Spleen (tissue), 11 donors: Measurements from ENCODE around the gene PRMT2. TPM values are rescaled to one million over a fixed set of nuclear protein-coding genes. Genes with fewer than 3 reads are reported as not detected.

Experiments used
- DNase-seq: peaks from one replicate; pipeline ENCODE4 v3.0.0-alpha.2; 2020
- H3K27ac ChIP-seq, 8 donors: fragments of 200-600 bp; sonication (generic) in 7 of 8; 1 replicate in 4 of 8; 2 replicates in 4 of 8; pipeline versions ENCODE4 v1.5.0 to v1.8.0; 2016 to 2021; ENCODE audit warnings: inconsistent platforms in 4 of 8, mild to moderate bottlenecking in 4 of 8, moderate library complexity in 1 of 8
- H3K27me3 ChIP-seq, 7 donors: fragments of 200-600 bp; sonication (generic) in 6 of 7; replicated peaks in 1 of 7; 1 replicate in 4 of 7; 2 replicates in 3 of 7; pipeline versions ENCODE4 v1.5.0 to v1.8.0; 2016 to 2021; ENCODE audit warnings: inconsistent platforms in 3 of 7, mild to moderate bottlenecking in 1 of 7
- H3K36me3 ChIP-seq, 6 donors: fragments of 200-600 bp; sonication (generic) in 5 of 6; 1 replicate in 4 of 6; 2 replicates in 2 of 6; pipeline versions ENCODE4 v1.5.0 to v1.8.0; 2016 to 2021; ENCODE audit warnings: inconsistent platforms in 2 of 6
- H3K4me1 ChIP-seq, 6 donors: fragments of 200-600 bp; sonication (generic) in 5 of 6; 1 replicate in 3 of 6; 2 replicates in 3 of 6; pipeline versions ENCODE4 v1.5.0 to v1.8.0; 2016 to 2021; ENCODE audit warnings: inconsistent platforms in 3 of 6
- H3K4me3 ChIP-seq, 8 donors: fragments of 200-600 bp; sonication (generic) in 7 of 8; 1 replicate in 4 of 8; 2 replicates in 4 of 8; pipeline versions ENCODE4 v1.5.0 to v1.8.0; 2016 to 2021; ENCODE audit warnings: inconsistent platforms in 4 of 8, mild to moderate bottlenecking in 4 of 8, moderate library complexity in 2 of 8
- H3K9me3 ChIP-seq, 8 donors: fragments of 200-600 bp; sonication (generic) in 7 of 8; 1 replicate in 4 of 8; 2 replicates in 4 of 8; pipeline versions ENCODE4 v1.5.0 to v1.8.0; 2016 to 2021; ENCODE audit warnings: inconsistent platforms in 4 of 8
- CTCF ChIP-seq, 11 experiments: fragments of 200-600 bp in 7 of 11; fragments of 450-650 bp in 4 of 11; sonication (generic) in 4 of 11; IDR thresholded peaks in 8 of 11; conservative IDR thresholded peaks in 3 of 11; 1 replicate in 7 of 11; 2 replicates in 4 of 11; pipeline versions ENCODE4 v1.4.0 to v1.8.0; 2016 to 2021; ENCODE audit warnings: antibody characterized with exemption in 11 of 11, inconsistent platforms in 4 of 11, mild to moderate bottlenecking in 1 of 11
- POLR2A ChIP-seq, 3 donors: fragments of 450-650 bp; IDR thresholded peaks; one replicate each; pipeline ENCODE4 v1.5.1; 2017; ENCODE audit warnings: antibody characterized with exemption in 3 of 3, mild to moderate bottlenecking in 1 of 3
- POLR2AphosphoS5 ChIP-seq, 3 donors: sonication (generic); formaldehyde crosslinking; IDR thresholded peaks; one replicate each; pipeline ENCODE4 v1.5.1; 2017; ENCODE audit warnings: antibody characterized with exemption in 3 of 3
- WGBS, 5 donors: extraction: QIAGEN DNeasy Blood & Tissue Kit in 3 of 5; methylation state at CpG; one replicate each; pipeline versions ENCODE4 v1.1.5 to v1.1.7; 2013 to 2018; 5-methylcytosine and 5-hydroxymethylcytosine counted together
- intact Hi-C: fragments of 100-400 bp; cut with DNase I; formaldehyde crosslinking; loops from one replicate; pipeline ENCODE4 v1.15.0; 2023; ENCODE audit warnings: low total_unique reads
- polyA plus RNA-seq, 3 donors: library from polyadenylated mRNA; stranded (reverse); fragments of 200-250 nt; gene quantifications; one replicate each; pipeline ENCODE4 v1.2.1, GENCODE V29; 2013
- total RNA-seq, 7 donors: library from RNA; depleted of rRNA in 3 of 7; stranded (reverse); fragments of >200 nt in 3 of 7; fragmentation: NEBNext Ultra II Directional in 4 of 7; extraction: Animal tissue kit (Norgen Biotek cat#: 25700) in 4 of 7; gene quantifications; one replicate each; pipeline versions ENCODE4 v1.1.0 to v1.2.1, GENCODE V29; 2016 to 2021
- donor health status: healthy with polysubstance abuse.
- donor health status: DM: no; HTN: no; CAD: no; lungs with moderate emphysema.
- donor health status: DM: no; HTN: no; CAD: no.
- donor health status: Bipolar disorder and iron deficiency.
- donor health status: healthy.
- donor health status: DM: no; HTN: no; CAD: no.
- donor health status: DM: yes; HTN: yes; CAD: no.

The PRMT2 gene
- total and polyA plus RNA-seq, 10 donors: 57.8 to 129 (median 103) TPM

DNA sequence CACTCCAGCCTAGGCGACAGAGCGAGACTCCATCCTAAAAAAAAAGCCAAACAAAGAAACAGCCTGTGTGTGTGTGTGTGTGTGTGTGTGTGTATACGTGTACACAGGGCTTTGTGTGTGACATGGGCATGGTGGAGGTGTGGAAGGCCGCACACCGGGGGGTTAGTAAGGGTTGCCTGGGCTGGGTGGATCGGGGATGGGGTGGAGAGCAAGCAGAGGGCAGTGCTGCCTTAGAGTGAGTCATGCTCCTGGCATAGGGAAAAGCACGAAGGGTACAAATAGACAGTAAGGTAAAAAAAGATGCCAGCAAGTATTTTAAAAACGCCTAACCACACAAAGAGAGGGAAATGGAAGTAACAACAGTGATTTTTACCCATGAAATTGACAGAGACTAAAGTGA lies 6.2 kb downstream of the PRMT2 start:
- no peaks in the 10 kb centered on the region for H3K9me3 ChIP-seq
- no peak for TF ChIP-seq POLR2A (IDR thresholded peaks at IDR 0.05)
- no peak for TF ChIP-seq CTCF (IDR thresholded peaks at IDR 0.05 in 8 of 11, conservative IDR thresholded peaks at IDR 0.05 in 3 of 11)
- no peak for TF ChIP-seq POLR2AphosphoS5 (IDR thresholded peaks at IDR 0.05)
- WGBS, 5 donors: 84 to 90% (median 87%) methylated on average over 8 of the region's 8 CpGs
- no peak for DNase-seq
- peaks cover 6 to 80% (median 52%) of the 10 kb centered on the region in 6 donors for H3K36me3 ChIP-seq
- H3K27me3 ChIP-seq: no peaks in the 10 kb centered on the region
- H3K4me3 ChIP-seq: no peak overlapping the region
- H3K4me1 ChIP-seq: peaks cover 26 to 53% (median 35%) of the 10 kb centered on the region in 6 donors
- no peak overlapping the region for H3K27ac ChIP-seq
- intact Hi-C loops: no loop called here

DNA sequence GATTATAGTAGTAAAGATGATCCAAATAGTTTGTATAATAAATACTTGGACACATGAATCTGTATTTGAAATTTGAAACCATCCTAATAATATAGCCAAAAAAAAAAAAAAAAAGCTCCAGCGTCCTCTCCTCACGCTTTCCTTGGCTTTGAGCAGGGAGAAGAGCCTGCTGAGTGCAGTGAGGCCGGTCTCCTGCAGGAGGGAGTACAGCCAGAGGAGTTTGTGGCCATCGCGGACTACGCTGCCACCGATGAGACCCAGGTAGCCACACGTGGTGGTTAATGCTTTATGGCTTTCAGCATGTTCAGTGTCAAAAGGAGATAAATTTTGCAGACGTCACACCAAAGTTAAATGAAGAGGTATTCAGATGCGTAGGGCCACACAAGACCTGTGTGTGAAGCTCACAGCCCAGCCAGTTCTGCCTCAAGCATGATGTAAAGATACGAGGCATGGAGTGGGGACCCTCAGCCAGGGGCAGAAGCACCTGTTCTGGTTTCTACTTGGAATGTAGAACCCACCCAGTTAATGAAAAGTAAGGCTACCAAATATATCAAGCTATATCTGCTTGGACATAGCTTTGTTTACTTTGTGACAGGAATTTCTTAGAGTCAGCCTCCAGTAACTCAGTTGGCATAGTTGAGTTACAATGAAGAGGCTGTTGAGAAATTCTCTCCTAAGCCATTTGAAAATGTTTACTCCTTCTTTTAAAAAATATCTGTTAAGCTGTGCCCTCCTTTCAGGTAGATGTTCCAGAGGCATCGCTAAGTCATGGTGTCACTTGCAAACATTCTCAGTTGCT lies 8.1 kb downstream of the PRMT2 start:
- H3K27me3 ChIP-seq: no peaks in the 10 kb centered on the region
- H3K9me3 ChIP-seq: no peaks in the 10 kb centered on the region
- no peak overlapping the region for H3K27ac ChIP-seq
- intact Hi-C loops: no loop called here
- peaks cover 7 to 34% (median 16%) of the 10 kb centered on the region in 6 donors for H3K4me1 ChIP-seq
- peaks cover 6 to 84% (median 68%) of the 10 kb centered on the region in 6 donors for H3K36me3 ChIP-seq
- H3K4me3 ChIP-seq: no peak overlapping the region
- WGBS, 5 donors: 82 to 91% (median 85%) methylated on average over 12 of the region's 12 CpGs
- no peak for DNase-seq
- TF ChIP-seq CTCF (IDR thresholded peaks at IDR 0.05 in 8 of 11, conservative IDR thresholded peaks at IDR 0.05 in 3 of 11): no peak
- no peak for TF ChIP-seq POLR2AphosphoS5 (IDR thresholded peaks at IDR 0.05)
- no peak for TF ChIP-seq POLR2A (IDR thresholded peaks at IDR 0.05)

DNA sequence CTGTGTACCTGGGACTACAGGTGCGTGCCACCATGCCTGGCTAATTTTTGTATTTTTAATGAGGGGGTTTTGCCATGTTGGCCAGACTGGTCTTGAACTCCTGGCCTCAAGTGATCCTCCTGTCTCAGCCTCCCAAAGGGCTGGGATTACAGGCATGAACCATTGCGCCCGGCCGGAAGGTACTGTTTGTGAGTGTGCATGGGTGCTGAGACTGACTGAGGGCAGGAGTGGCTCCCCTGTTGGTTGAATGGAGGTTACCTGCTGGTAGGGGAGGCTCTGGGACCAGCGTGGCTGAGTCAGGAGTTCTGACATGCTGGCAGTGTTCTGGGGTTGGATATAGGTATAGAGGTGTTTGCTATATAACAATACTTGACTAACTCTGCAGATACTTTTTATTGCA lies 10.4 kb downstream of the PRMT2 start:
- H3K36me3 ChIP-seq: peaks cover 12 to 100% (median 90%) of the 10 kb centered on the region in 6 donors
- H3K4me3 ChIP-seq: no peak overlapping the region
- H3K27me3 ChIP-seq: no peaks in the 10 kb centered on the region
- H3K4me1 ChIP-seq: peaks cover 0 to 15% (median 0%) of the 10 kb centered on the region in 6 donors
- intact Hi-C loops: no loop called here
- 94 to 99% (median 98%) methylated on average over 5 of the region's 5 CpGs for WGBS, 5 donors
- no peak overlapping the region for H3K27ac ChIP-seq
- no peak for DNase-seq
- no peaks in the 10 kb centered on the region for H3K9me3 ChIP-seq
- TF ChIP-seq POLR2A (IDR thresholded peaks at IDR 0.05) (no peak), POLR2AphosphoS5 (IDR thresholded peaks at IDR 0.05) (no peak), CTCF (IDR thresholded peaks at IDR 0.05 in 8 of 11, conservative IDR thresholded peaks at IDR 0.05 in 3 of 11) (no peak)

DNA sequence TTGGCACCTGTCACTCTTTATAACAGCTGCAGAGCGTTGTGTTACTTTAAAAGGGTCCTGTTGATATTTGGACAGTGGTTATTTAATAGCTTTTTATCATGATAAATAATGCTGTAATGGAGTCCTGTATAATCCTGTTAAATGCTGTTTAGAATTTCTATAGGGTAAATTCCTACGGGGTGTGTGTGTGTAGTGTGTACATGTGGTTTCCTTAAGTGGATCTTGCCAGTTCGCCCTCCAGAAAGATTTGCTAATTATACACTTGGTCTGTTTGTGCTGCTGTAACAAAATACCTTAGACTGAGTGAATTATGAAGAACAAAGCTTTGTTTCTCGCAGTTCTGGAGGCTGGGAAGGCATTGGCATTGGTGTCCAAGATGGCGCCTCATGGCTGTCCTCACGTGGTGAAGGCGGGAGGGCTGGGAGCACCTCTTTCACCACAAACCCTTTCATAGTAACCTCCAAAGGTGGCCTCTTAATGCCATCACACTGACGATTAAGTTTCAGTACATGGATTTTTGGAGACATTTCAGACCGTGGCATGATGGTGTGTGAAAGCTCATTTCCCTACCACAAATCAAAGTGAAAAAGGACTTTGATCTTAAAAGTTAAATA lies 11.2 kb downstream of the PRMT2 start:
- no peaks in the 10 kb centered on the region for H3K27me3 ChIP-seq
- intact Hi-C loops: no loop called here
- no peaks in the 10 kb centered on the region for H3K9me3 ChIP-seq
- DNase-seq: no peak
- H3K27ac ChIP-seq: no peak overlapping the region
- no peak overlapping the region for H3K4me3 ChIP-seq
- no peak for TF ChIP-seq POLR2AphosphoS5 (IDR thresholded peaks at IDR 0.05)
- no peak for TF ChIP-seq POLR2A (IDR thresholded peaks at IDR 0.05)
- TF ChIP-seq CTCF (IDR thresholded peaks at IDR 0.05 in 8 of 11, conservative IDR thresholded peaks at IDR 0.05 in 3 of 11): no peak
- H3K36me3 ChIP-seq: peaks cover 12 to 100% (median 90%) of the 10 kb centered on the region in 6 donors
- 92 to 96% (median 95%) methylated on average over 9 of the region's 9 CpGs for WGBS, 5 donors
- peaks cover 0 to 15% (median 0%) of the 10 kb centered on the region in 6 donors for H3K4me1 ChIP-seq
